HCT116 (cell line): ENCODE data around the gene VWF. TPM values are rescaled to one million over a fixed set of nuclear protein-coding genes. Genes with fewer than 3 reads are reported as not detected.

Source experiments
- ATAC-seq: fragments of 200-7000 bp; cut with Tn5 transposase; 2 replicates; pipeline ENCODE4 v1.9.1; 2020; ENCODE audit warnings: mild to moderate bottlenecking, moderate library complexity
- BruUV-seq: library from RNA; stranded (reverse); fragments of 400-500 nt; replicated peaks from 2 replicates; lab custom pipeline; 2021; lab: Mats Ljungman, UMichigan
- CTCF ChIA-PET: fragments of 300-600 bp; sonication (Branson Sonifier 250); formaldehyde crosslinking; loops from one replicate; lab custom pipeline; 2021; ENCODE audit warnings: antibody characterized with exemption; lab: Charles Lee
- POLR2A ChIA-PET: fragments of 300-600, 350-600 bp; sonication (Branson Sonifier 250); formaldehyde crosslinking; loops from one replicate; lab custom pipeline; 2021; ENCODE audit warnings: antibody characterized with exemption; lab: Charles Lee
- RAD21 ChIA-PET, 2 experiments: fragments of 300-600 bp; sonication (Branson Sonifier 250); formaldehyde crosslinking; loops; one replicate each; lab custom pipeline; 2023; ENCODE audit warnings: low total read pairs in 2 of 2; ENCODE audit not compliant: uncharacterized antibody in 2 of 2, unreplicated experiment in 2 of 2, low non-redundant PET in 1 of 2; lab: Charles Lee
- DNase-seq: peaks from one replicate; pipeline ENCODE4 v3.0.0-alpha.2; 2010; ENCODE audit warnings: low read depth, low spot score
- H2AFZ ChIP-seq: fragments of 200-600 bp; shearing (Covaris generic), sonication (generic); 2 replicates; pipeline ENCODE4 v1.6.1; 2017; ENCODE audit warnings: low read depth, mixed run types, mixed read lengths, antibody characterized with exemption, low read length; ENCODE audit not compliant: poor library complexity, severe bottlenecking
- H3K27ac ChIP-seq: 2 replicates; pipeline ENCODE4 v1.5.1; 2012; ENCODE audit warnings: low read depth, low read length
- H3K27me3 ChIP-seq: fragments of 200-600 bp; sonication (generic); 2 replicates; pipeline ENCODE4 v1.6.1; 2016; ENCODE audit warnings: mixed run types, low read length, mixed read lengths; ENCODE audit not compliant: insufficient read depth
- H3K36me3 ChIP-seq, 2 experiments: fragments of 200-500 bp in 1 of 2; fragments of 200-600 bp in 1 of 2; sonication (Bioruptor generic) in 1 of 2; sonication (generic) in 1 of 2; 2 replicates each; pipeline versions ENCODE4 v1.5.1 to v1.6.1; 2014 to 2016; ENCODE audit warnings: low read length in 2 of 2, inconsistent platforms in 1 of 2, mixed read lengths in 1 of 2, mixed run types in 1 of 2; ENCODE audit not compliant: insufficient read depth in 2 of 2, control insufficient read depth in 1 of 2
- H3K4me1 ChIP-seq, 2 experiments: fragments of 200-600 bp in 1 of 2; sonication (generic) in 1 of 2; 2 replicates each; pipeline versions ENCODE4 v1.5.1 to v1.6.1; 2012 to 2017; ENCODE audit warnings: low read length in 2 of 2, inconsistent platforms in 1 of 2, mild to moderate bottlenecking in 1 of 2, mixed read lengths in 1 of 2, mixed run types in 1 of 2, moderate library complexity in 1 of 2; ENCODE audit not compliant: insufficient read depth in 2 of 2, control insufficient read depth in 1 of 2
- H3K4me2 ChIP-seq: fragments of 200-600 bp; sonication (generic); 2 replicates; pipeline ENCODE4 v1.6.1; 2017; ENCODE audit warnings: mixed run types, low read length, mixed read lengths
- H3K4me3 ChIP-seq, 2 experiments: fragments of 200-600 bp in 1 of 2; sonication (generic) in 1 of 2; replicated peaks in 1 of 2; 2 replicates each; pipeline ENCODE4 v1.5.1; 2011 to 2016; ENCODE audit warnings: low read length in 2 of 2, control low read depth in 1 of 2, low read depth in 1 of 2, mild to moderate bottlenecking in 1 of 2, mixed read lengths in 1 of 2, mixed run types in 1 of 2
- H3K79me2 ChIP-seq: fragments of 200-600 bp; sonication (generic); 2 replicates; pipeline ENCODE4 v1.6.1; 2017; ENCODE audit warnings: mild to moderate bottlenecking, mixed run types, low read length, moderate library complexity, mixed read lengths; ENCODE audit not compliant: insufficient read depth
- H3K9ac ChIP-seq: fragments of 200-600 bp; sonication (generic); 2 replicates; pipeline ENCODE4 v1.6.1; 2016; ENCODE audit warnings: low read length, mixed read lengths
- H3K9me2 ChIP-seq: fragments of 200-600 bp; sonication (generic), shearing (Covaris generic); 2 replicates; pipeline ENCODE4 v1.6.1; 2017; ENCODE audit warnings: mixed run types, mild to moderate bottlenecking, moderate library complexity; ENCODE audit not compliant: insufficient read depth
- H3K9me3 ChIP-seq, 2 experiments: fragments of 200-500 bp in 1 of 2; fragments of 200-600 bp in 1 of 2; sonication (Bioruptor generic) in 1 of 2; sonication (generic) in 1 of 2; 2 replicates each; pipeline ENCODE4 v1.6.1; 2014 to 2017; ENCODE audit warnings: low read length in 2 of 2, mixed read lengths in 2 of 2, inconsistent platforms in 1 of 2, low read depth in 1 of 2, mild to moderate bottlenecking in 1 of 2, mixed run types in 1 of 2, moderate library complexity in 1 of 2; ENCODE audit not compliant: control insufficient read depth in 1 of 2, insufficient read depth in 1 of 2
- H4K20me1 ChIP-seq: fragments of 200-600 bp; sonication (generic), shearing (Covaris generic); 2 replicates; pipeline ENCODE4 v1.6.1; 2017; ENCODE audit warnings: mixed run types, mild to moderate bottlenecking, moderate library complexity; ENCODE audit not compliant: insufficient read depth
- ATF3 ChIP-seq: IDR thresholded peaks from 2 replicates; pipeline ENCODE4 v1.6.1; 2012
- CBX3 ChIP-seq: IDR thresholded peaks from 2 replicates; pipeline ENCODE4 v1.6.1; 2012; ENCODE audit warnings: low read depth
- CEBPB ChIP-seq: IDR thresholded peaks from 2 replicates; pipeline ENCODE4 v1.6.1; 2012; ENCODE audit warnings: low read depth
- CTCF ChIP-seq, 3 experiments: fragments of 200-600 bp in 1 of 3; sonication (generic) in 1 of 3; IDR thresholded peaks in 2 of 3; conservative IDR thresholded peaks in 1 of 3; 2 replicates each; pipeline ENCODE4 v1.5.1; 2012 to 2017; ENCODE audit warnings: low read depth in 2 of 3, low read length in 2 of 3, antibody characterized with exemption in 1 of 3, borderline replicate concordance in 1 of 3, control low read depth in 1 of 3, mild to moderate bottlenecking in 1 of 3, mixed read lengths in 1 of 3, mixed run types in 1 of 3, moderate library complexity in 1 of 3; ENCODE audit not compliant: insufficient read depth in 1 of 3
- EGR1 ChIP-seq: IDR thresholded peaks from 2 replicates; pipeline ENCODE4 v1.6.1; 2012; ENCODE audit warnings: low read depth
- EZH2 ChIP-seq: fragments of 200-600 bp; sonication (generic); IDR thresholded peaks from 2 replicates; pipeline ENCODE4 v1.6.1; 2017; ENCODE audit warnings: antibody characterized with exemption, mixed run types
- EZH2phosphoT487 ChIP-seq: fragments of 200-600 bp; IDR thresholded peaks from 2 replicates; pipeline ENCODE4 v1.6.1; 2018; ENCODE audit warnings: antibody characterized with exemption, borderline replicate concordance
- JUND ChIP-seq: IDR thresholded peaks from 2 replicates; pipeline ENCODE4 v1.6.1; 2012
- MAX ChIP-seq: IDR thresholded peaks from 2 replicates; pipeline ENCODE4 v1.6.1; 2012
- POLR2AphosphoS5 ChIP-seq: IDR thresholded peaks from 2 replicates; pipeline ENCODE4 v1.6.1; 2011; ENCODE audit warnings: mild to moderate bottlenecking, low read depth, low read length, moderate library complexity
- RAD21 ChIP-seq: IDR thresholded peaks from 2 replicates; pipeline ENCODE4 v1.6.1; 2012; ENCODE audit warnings: low read depth, mild to moderate bottlenecking
- SIN3A ChIP-seq: IDR thresholded peaks from 2 replicates; pipeline ENCODE4 v1.6.1; 2012; ENCODE audit warnings: low read depth
- SP1 ChIP-seq: IDR thresholded peaks from 2 replicates; pipeline ENCODE4 v1.6.1; 2012; ENCODE audit warnings: low read depth
- SRF ChIP-seq: IDR thresholded peaks from 2 replicates; pipeline ENCODE4 v1.6.1; 2012; ENCODE audit warnings: low read depth
- TCF7L2 ChIP-seq: IDR thresholded peaks from 2 replicates; pipeline ENCODE4 v1.7.0; 2011; ENCODE audit warnings: borderline replicate concordance, inconsistent platforms; ENCODE audit not compliant: insufficient read depth, insufficient read length; ENCODE audit errors: extremely low read depth
- YY1 ChIP-seq: IDR thresholded peaks from 2 replicates; pipeline ENCODE4 v1.6.1; 2011; ENCODE audit warnings: low read length, low read depth, moderate library complexity, mild to moderate bottlenecking; ENCODE audit not compliant: insufficient replicate concordance; ENCODE audit errors: extremely low read depth
- ZBTB33 ChIP-seq: IDR thresholded peaks from 2 replicates; pipeline ENCODE4 v1.6.1; 2011; ENCODE audit warnings: mild to moderate bottlenecking, low read length, moderate library complexity; ENCODE audit not compliant: insufficient replicate concordance; ENCODE audit errors: extremely low read depth
- ZFX ChIP-seq: fragments of 450-650 bp; IDR thresholded peaks from 2 replicates; pipeline ENCODE4 v1.6.1; 2017
- ZNF274 ChIP-seq: fragments of 200-500 bp; sonication (Bioruptor generic); IDR thresholded peaks from 2 replicates; pipeline ENCODE4 v1.6.1; 2014; ENCODE audit warnings: mild to moderate bottlenecking, low read depth, low read length, inconsistent platforms
- intact Hi-C: fragments of 100-400 bp; cut with micrococcal nuclease; formaldehyde crosslinking; loops from 2 replicates; pipeline ENCODE4 v1.10.0; 2022
- total RNA-seq: library from RNA; stranded (reverse); gene quantifications from one replicate; pipeline ENCODE4 v1.2.1, GENCODE V29; 2021; ENCODE audit not compliant: unreplicated experiment

The VWF gene
- total RNA-seq, 1 experiment from 2014 or later, result 0.57 TPM

- Histone ChIP-seq H3K9ac (no peak overlapping the region), H2AFZ (no peak overlapping the region), H3K9me3 (no peaks in the 10 kb centered on the region), H3K9me2 (no peaks in the 10 kb centered on the region), H3K36me3 (no peaks in the 10 kb centered on the region), H3K79me2 (no peaks in the 10 kb centered on the region), H3K27me3 (no peaks in the 10 kb centered on the region), H3K4me2 (no peak overlapping the region), H3K27ac (no peak overlapping the region), H3K4me3 (no peak overlapping the region), H4K20me1 (no peaks in the 10 kb centered on the region), H3K4me1 (peaks cover 2 to 5% of the 10 kb centered on the region in 2 experiments; a peak in 2 of 4 replicates)
- ATAC-seq (no peak), DNase-seq (no peak)
- intact Hi-C loops, result no loop called here
- BruUV-seq, result no TSS peak
- POLR2A ChIA-PET, result interaction anchor here (1.6 kb wide), 1 partner anchor 48 kb away, joined by 15 read pairs; no protein-coding TSS in a partner anchor
- RAD21 ChIA-PET, result interaction anchor here (2.6 to 3.0 kb wide), 2 partner anchors 48 to 49 kb away, joined by 32 to 38 read pairs; no protein-coding TSS in a partner anchor
- CTCF ChIA-PET, result interaction anchor here (1.1 to 5.8 kb wide), 6 partner anchors 25 to 294 kb away, joined by 3 to 321 read pairs (median 14); no protein-coding TSS in a partner anchor
- TF ChIP-seq TCF7L2 (no peak), SIN3A (no peak), ZFX (no peak), YY1 (no peak), CEBPB (no peak), CBX3 (no peak), EZH2 (no peak), ZBTB33 (no peak), CTCF (IDR thresholded peaks at IDR 0.05 in 2 of 3, conservative IDR thresholded peaks at IDR 0.05 in 1 of 3; ENCODE audit: borderline replicate concordance in 1 of 3, insufficient read depth in 1 of 3, low read depth in 2 of 3, low read length in 2 of 3) (no peak), POLR2AphosphoS5 (no peak), SP1 (no peak), MAX (no peak), RAD21 (no peak), EZH2phosphoT487 (no peak), EGR1 (no peak), ZNF274 (no peak), SRF (no peak), ATF3 (no peak), JUND (no peak)
Measured at GRCh38 chr12:5989621-5990020, 134.8 kb downstream of the VWF start.
